HG03378 (cell line): ENCODE data around the gene CCR3.
"Not testable (repeated sequence)": the region's sequence is repeated elsewhere in the genome, so short reads cannot be mapped to it uniquely, and the experiment has no call there.

ENCODE experiments used
- ATAC-seq: cut with Tn5 transposase; IDR thresholded peaks from one replicate; pipeline ENCODE4 v1.9.1; 2021; ENCODE audit warnings: mild to moderate bottlenecking, moderate library complexity; ENCODE audit not compliant: unreplicated experiment

CCR3 gene

GRCh38 chr3:46242120-46242519, at the start of gene CCR3:
TSS of gene CCR3 (plus strand) at chr3:46242460. CDS start at chr3:46265159, 22,699 bp downstream.
- no peak for ATAC-seq

- ATAC-seq, result no peak
These were observed 49.3 kb upstream of the CCR3 start for GRCh38 chr3:46192939-46193338.

GRCh38 chr3:46193436-46193835, 48.8 kb upstream of the CCR3 start:
- ATAC-seq, result no peak

GRCh38 chr3:46194868-46195553, 47.2 kb upstream of the CCR3 start:
- ATAC-seq, result no peak

GRCh38 chr3:46196261-46196957, 45.9 kb upstream of the CCR3 start:
- ATAC-seq, result no peak

GRCh38 chr3:46200211-46200610, 42.0 kb upstream of the CCR3 start:
- no peak for ATAC-seq

DNA sequence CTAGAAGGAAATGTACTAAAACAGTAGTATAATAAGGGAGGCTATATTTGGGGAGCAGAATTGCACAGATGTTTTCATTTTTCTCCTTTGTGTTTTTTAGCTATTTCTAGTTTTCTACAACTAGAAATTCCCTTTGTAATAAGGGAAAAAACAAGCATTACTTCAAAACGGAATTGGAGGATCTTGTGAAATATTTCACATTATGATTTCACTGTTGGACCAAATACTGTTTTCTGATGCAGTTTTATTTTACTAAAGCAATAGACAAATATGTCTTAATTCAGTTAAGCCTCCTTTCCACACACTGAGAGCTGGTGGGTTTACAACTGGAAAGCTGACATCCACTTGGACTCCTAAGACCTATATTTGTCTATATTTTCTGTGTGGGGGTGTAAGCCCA, 41.5 kb upstream of the CCR3 start:
- no peak for ATAC-seq

- ATAC-seq, result no peak
These were observed 39.7 kb upstream of the CCR3 start for GRCh38 chr3:46202535-46202934.

GRCh38 chr3:46203681-46204080, 38.6 kb upstream of the CCR3 start:
- ATAC-seq, result no peak

GRCh38 chr3:46205286-46205960, 36.8 kb upstream of the CCR3 start:
- ATAC-seq, result no peak

DNA sequence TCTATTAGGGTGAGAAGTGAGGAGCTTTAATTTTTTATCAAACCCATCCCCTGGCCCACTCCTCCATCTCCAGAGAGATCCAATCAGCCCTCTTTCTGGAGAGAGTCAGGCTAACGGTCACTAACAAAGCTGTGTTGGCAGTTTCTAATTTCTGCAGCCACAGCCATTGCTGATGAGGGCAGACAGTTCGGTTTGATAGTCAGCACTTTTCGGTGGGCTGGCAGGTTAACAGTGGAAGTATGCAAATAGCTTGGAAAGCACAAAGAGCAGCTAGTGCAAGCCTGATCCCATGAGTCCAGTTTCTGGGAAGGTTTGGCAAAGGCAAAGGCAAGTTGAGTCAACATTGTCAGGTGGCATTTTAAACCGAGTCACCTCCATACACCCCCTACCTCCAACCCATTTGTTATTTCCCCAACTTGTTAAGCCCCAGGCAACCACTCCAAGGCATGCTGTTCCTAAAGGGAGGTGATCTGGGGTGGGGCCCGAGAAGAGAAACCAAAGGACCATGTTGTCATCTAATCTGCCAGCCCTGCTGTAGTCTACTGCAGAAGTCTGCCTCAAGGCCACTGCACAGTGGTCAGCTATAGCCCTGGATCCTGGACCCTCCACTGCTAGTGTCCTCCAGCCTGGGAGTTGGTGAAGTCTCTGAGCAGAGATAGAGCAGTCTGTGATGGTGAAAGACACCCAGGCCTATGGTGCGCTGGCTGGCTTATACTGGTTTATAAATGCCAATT, 35.8 kb upstream of the CCR3 start:
- no peak for ATAC-seq

DNA sequence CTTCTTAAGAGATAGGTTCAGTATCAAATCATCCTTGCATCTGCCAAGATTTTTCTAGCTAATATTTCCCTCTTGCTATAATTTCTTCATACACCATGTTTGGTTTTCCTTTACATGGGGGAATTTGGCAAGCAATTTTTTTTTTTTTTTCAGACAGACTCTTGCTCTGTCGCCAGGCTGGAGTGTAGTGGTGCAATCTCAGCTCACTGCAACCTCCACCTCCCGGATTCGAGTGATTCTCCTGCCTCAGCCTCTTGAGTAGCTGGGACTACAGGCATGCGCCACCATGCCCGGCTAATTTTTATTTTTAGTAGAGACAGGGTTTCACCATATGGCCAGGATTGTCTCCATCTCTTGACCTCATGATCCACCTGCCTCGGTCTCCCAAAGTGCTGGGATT, 34.7 kb upstream of the CCR3 start:
- ATAC-seq, result not testable (repeated sequence)

DNA sequence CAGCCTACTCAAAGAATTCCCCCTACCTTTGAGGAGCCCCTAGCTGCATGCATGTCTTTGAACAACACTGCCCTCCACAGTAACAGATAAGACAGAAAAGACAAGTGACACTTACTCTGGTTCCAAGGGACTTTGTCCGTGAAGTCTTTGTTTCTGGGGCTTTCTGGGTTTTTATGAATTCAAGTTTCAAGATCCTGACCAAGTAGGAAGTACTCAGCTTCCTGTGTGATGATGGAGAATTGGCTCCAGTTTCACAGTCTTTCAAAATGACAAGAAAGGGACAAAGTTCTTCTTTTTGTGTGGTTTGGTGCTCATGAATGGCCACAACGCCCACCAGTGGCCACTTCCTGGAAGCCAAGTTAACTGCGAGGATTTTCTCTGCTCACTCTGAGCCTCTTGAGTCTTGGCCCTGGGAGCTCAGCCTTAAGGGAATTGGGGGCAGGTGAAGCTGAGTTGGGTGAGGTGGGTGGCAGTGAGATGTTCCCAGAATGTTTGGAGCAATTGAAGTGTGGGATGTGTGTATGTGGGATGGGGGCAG, 34.0 kb upstream of the CCR3 start, which contains the start of gene CCR1:
Gene CCR1 (minus strand): TSS at position 147 of the 538 bp plus-strand sequence. CDS start 4,000 bp downstream, outside the sequence.
- ATAC-seq, result peak; percentile 68

DNA sequence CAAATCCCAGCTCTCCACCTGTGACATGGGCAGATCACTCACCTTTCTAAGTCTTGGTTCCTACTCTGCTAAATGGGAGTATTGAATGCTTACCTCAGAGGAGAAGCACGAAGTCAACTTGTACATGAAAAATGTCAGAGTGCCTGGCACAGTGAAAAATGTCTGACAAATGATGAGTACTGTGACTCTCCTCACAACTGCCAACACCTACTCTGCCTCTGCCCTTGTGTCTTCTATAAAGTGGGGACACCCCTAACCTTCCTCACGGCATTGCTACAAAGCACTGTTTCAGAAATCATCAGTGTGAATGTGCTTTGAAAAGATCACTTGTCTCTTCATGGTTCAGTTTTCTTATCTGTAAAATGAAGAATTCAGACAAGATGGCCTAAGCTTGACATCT, 33.2 kb upstream of the CCR3 start:
- ATAC-seq, result no peak

- ATAC-seq, result no peak
These were observed 32.4 kb upstream of the CCR3 start for GRCh38 chr3:46209746-46210470.

- no peak for ATAC-seq
These were observed 30.2 kb upstream of the CCR3 start for GRCh38 chr3:46212101-46212500.

GRCh38 chr3:46213201-46213600, 29.1 kb upstream of the CCR3 start:
- no peak for ATAC-seq

GRCh38 chr3:46214751-46215352, 27.4 kb upstream of the CCR3 start:
- no peak for ATAC-seq

DNA sequence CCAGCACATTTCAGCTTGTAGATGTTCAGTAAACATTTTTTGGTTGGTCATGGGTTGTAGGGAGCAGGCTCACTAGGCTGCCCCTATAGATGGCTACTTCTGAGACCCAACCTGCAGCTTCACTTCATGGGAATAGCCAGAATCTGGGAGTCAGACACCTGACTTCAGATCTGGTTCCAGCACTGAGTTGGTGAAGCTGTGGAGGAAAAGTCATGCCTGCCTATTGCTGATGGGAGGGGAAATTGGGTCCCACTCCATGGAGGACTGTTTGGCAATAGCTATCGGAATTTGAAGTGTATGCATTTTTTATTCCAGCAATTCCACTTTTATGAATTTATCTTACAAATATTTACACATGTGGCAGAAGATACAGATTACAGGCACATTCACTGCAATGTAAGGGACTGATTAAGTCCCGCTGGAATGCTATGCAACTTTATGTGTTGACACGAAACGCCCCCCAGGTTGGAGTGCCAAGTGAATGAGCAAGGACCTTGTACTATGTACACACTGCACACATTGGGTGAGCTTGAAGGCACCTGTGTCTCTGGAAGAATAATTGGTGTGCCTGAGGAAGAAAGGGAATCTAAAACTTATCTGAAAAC, 26.3 kb upstream of the CCR3 start:
- no peak for ATAC-seq
